GM23338 (cell line): ENCODE data around the gene ABR. TPM values are rescaled to one million over a fixed set of nuclear protein-coding genes. Genes with fewer than 3 reads are reported as not detected.

Experiments used
- ATAC-seq: fragments of 200-7000 bp; cut with Tn5 transposase; 3 replicates; pipeline ENCODE4 v1.9.1; 2020
- DNase-seq: peaks from one replicate; pipeline ENCODE4 v3.0.0-alpha.2; 2015; ENCODE audit warnings: low spot score
- H2AFZ ChIP-seq: fragments of 200-600 bp; sonication (generic); 2 replicates; pipeline ENCODE4 v1.8.0; 2016; ENCODE audit warnings: antibody characterized with exemption, mild to moderate bottlenecking, moderate library complexity
- H3F3A ChIP-seq: fragments of 200-600 bp; sonication (generic); replicated peaks from 2 replicates; pipeline ENCODE4 v1.8.0; 2017; ENCODE audit warnings: antibody characterized with exemption, mixed run types, low read depth
- H3K27ac ChIP-seq: fragments of 200-600 bp; sonication (generic); 2 replicates; pipeline ENCODE4 v1.6.1; 2016; ENCODE audit warnings: low read depth
- H3K27me3 ChIP-seq: fragments of 200-600 bp; sonication (generic); 2 replicates; pipeline ENCODE4 v1.8.0; 2016; ENCODE audit warnings: mild to moderate bottlenecking, mixed run types, moderate library complexity; ENCODE audit not compliant: insufficient read depth
- H3K36me3 ChIP-seq: fragments of 200-600 bp; sonication (generic); 2 replicates; pipeline ENCODE4 v1.8.0; 2016; ENCODE audit warnings: mild to moderate bottlenecking; ENCODE audit not compliant: insufficient read depth
- H3K4me1 ChIP-seq: fragments of 200-600 bp; sonication (generic); 2 replicates; pipeline ENCODE4 v1.8.0; 2016; ENCODE audit warnings: mild to moderate bottlenecking, moderate library complexity; ENCODE audit not compliant: insufficient read depth
- H3K4me2 ChIP-seq: fragments of 200-600 bp; sonication (generic); 2 replicates; pipeline ENCODE4 v1.7.1; 2017; ENCODE audit warnings: mixed run types
- H3K4me3 ChIP-seq: fragments of 200-600 bp; sonication (generic); 2 replicates; pipeline ENCODE4 v1.6.1; 2016; ENCODE audit warnings: mixed run types
- H3K79me2 ChIP-seq: fragments of 200-600 bp; sonication (generic); replicated peaks from 2 replicates; pipeline ENCODE4 v1.8.0; 2017; ENCODE audit warnings: mild to moderate bottlenecking; ENCODE audit not compliant: insufficient read depth
- H3K9me2 ChIP-seq: fragments of 200-600 bp; sonication (generic); 2 replicates; pipeline ENCODE4 v1.8.0; 2017; ENCODE audit not compliant: insufficient read depth
- H4K20me1 ChIP-seq: fragments of 200-600 bp; sonication (generic); replicated peaks from 2 replicates; pipeline ENCODE4 v1.8.0; 2017; ENCODE audit warnings: mild to moderate bottlenecking; ENCODE audit not compliant: insufficient read depth
- H3K27ac Mint-ChIP-seq: 2 replicates; pipeline ENCODE4 v1.8.0; 2020; ENCODE audit warnings: inconsistent platforms, mild to moderate bottlenecking, moderate library complexity, mixed read lengths
- H3K27me3 Mint-ChIP-seq: 3 replicates; pipeline ENCODE4 v1.8.0; 2022; ENCODE audit warnings: low read depth, mild to moderate bottlenecking, moderate library complexity, mixed read lengths, inconsistent platforms; ENCODE audit not compliant: insufficient read depth, poor library complexity
- H3K36me3 Mint-ChIP-seq: 3 replicates; pipeline ENCODE4 v1.8.0; 2021; ENCODE audit warnings: low read depth, mild to moderate bottlenecking, inconsistent platforms, moderate library complexity, mixed read lengths
- H3K4me1 Mint-ChIP-seq: 3 replicates; pipeline ENCODE4 v1.8.0; 2020; ENCODE audit warnings: mild to moderate bottlenecking, inconsistent platforms, mixed read lengths
- H3K4me3 Mint-ChIP-seq: 3 replicates; pipeline ENCODE4 v1.8.0; 2021; ENCODE audit warnings: moderate library complexity, mild to moderate bottlenecking, inconsistent platforms, mixed read lengths
- H3K9me3 Mint-ChIP-seq: 3 replicates; pipeline ENCODE4 v1.8.0; 2020; ENCODE audit warnings: moderate library complexity, mild to moderate bottlenecking, inconsistent platforms, mixed read lengths
- CREB1 ChIP-seq: fragments of 250-450 bp; sonication (Bioruptor Pico); IDR thresholded peaks from 2 replicates; pipeline ENCODE4 v1.5.0; 2020; ENCODE audit warnings: low read depth, mild to moderate bottlenecking, moderate library complexity
- CTCF ChIP-seq, 2 experiments: fragments of 200-600 bp in 1 of 2; sonication (generic) in 1 of 2; conservative IDR thresholded peaks; 2 replicates each; pipeline versions ENCODE4 v1.5.1 to v1.6.1; 2016 to 2017; ENCODE audit warnings: antibody characterized with exemption in 2 of 2, low read depth in 2 of 2, mild to moderate bottlenecking in 2 of 2, moderate library complexity in 1 of 2
- EZH2 ChIP-seq: fragments of 200-600 bp; sonication (generic); IDR thresholded peaks from one replicate; pipeline ENCODE4 v1.8.0; 2017; ENCODE audit warnings: antibody characterized with exemption, mild to moderate bottlenecking, low read depth; ENCODE audit not compliant: unreplicated experiment
- EZH2phosphoT487 ChIP-seq: fragments of 200-600 bp; sonication (generic); IDR thresholded peaks from one replicate; pipeline ENCODE4 v1.8.1; 2018; ENCODE audit warnings: antibody characterized with exemption; ENCODE audit not compliant: unreplicated experiment
- POLR2AphosphoS5 ChIP-seq: IDR thresholded peaks from 2 replicates; pipeline ENCODE4 v1.6.1; 2016; ENCODE audit warnings: antibody characterized with exemption, low read depth
- REST ChIP-seq: IDR thresholded peaks from one replicate; pipeline ENCODE4 v1.6.1; 2018; ENCODE audit warnings: antibody characterized with exemption; ENCODE audit not compliant: unreplicated experiment
- ZNF114 ChIP-seq: fragments of 250-450 bp; sonication (Bioruptor Pico); IDR thresholded peaks from 2 replicates; pipeline ENCODE4 v1.5.0; 2020; ENCODE audit warnings: mild to moderate bottlenecking, moderate library complexity
- ZNF331 ChIP-seq: fragments of 250-450 bp; sonication (Bioruptor Pico); IDR thresholded peaks from 2 replicates; pipeline ENCODE4 v1.5.0; 2020; ENCODE audit warnings: low read depth, mild to moderate bottlenecking, moderate library complexity
- ZNF462 ChIP-seq: fragments of 250-450 bp; sonication (Bioruptor Pico); IDR thresholded peaks from 2 replicates; pipeline ENCODE4 v1.5.0; 2020; ENCODE audit warnings: mild to moderate bottlenecking, moderate library complexity
- polyA plus RNA-seq: library from polyadenylated mRNA; unstranded; fragments of >200 nt; fragmentation: Nextera tagmentation; extraction: Ambion mirVana; gene quantifications from 2 replicates; pipeline ENCODE4 v1.2.1, GENCODE V29; 2016
- total RNA-seq: library from RNA; depleted of rRNA; stranded (reverse); fragments of >200 nt; shearing (Covaris generic); gene quantifications from 2 replicates; pipeline ENCODE4 v1.2.3, GENCODE V29; 2014

Gene ABR
- total and polyA plus RNA-seq, 2 experiments from 2014 or later: 15.0 to 27.7 TPM

GRCh38 chr17:1033503-1033902, 146.3 kb downstream of the ABR start:
- Histone ChIP-seq H3K27ac (no peak overlapping the region), H3F3A (no peaks in the 10 kb centered on the region), H4K20me1 (no peaks in the 10 kb centered on the region; the same call in 1 of the 2 replicates), H3K36me3 (no peaks in the 10 kb centered on the region), H2AFZ (no peak overlapping the region), H3K4me3 (no peak overlapping the region), H3K9me2 (no peaks in the 10 kb centered on the region), H3K27me3 (no peaks in the 10 kb centered on the region; the same call in 1 of the 2 replicates), H3K4me2 (no peak overlapping the region), H3K4me1 (no peaks in the 10 kb centered on the region), H3K79me2 (no peaks in the 10 kb centered on the region)
- Mint-ChIP-seq H3K9me3 (peaks cover 3% of the 10 kb centered on the region; the same call in 2 of the 3 replicates), H3K4me3 (no peak overlapping the region), H3K27me3 (peaks cover 10% of the 10 kb centered on the region), H3K4me1 (peaks cover 6% of the 10 kb centered on the region; the same call in 2 of the 3 replicates), H3K36me3 (0 out of 3 replicates have a peak, but pooled peaks cover 3% of the 10 kb centered on the region), H3K27ac (no peak overlapping the region)
- ATAC-seq (no peak), DNase-seq (no peak)
- TF ChIP-seq EZH2 (no peak), POLR2AphosphoS5 (no peak), CREB1 (CRISPR knock-in tag) (no peak), ZNF462 (CRISPR knock-in tag) (no peak), ZNF331 (CRISPR knock-in tag) (no peak), ZNF114 (CRISPR knock-in tag) (no peak), CTCF (conservative IDR thresholded peaks at IDR 0.05; ENCODE audit: low read depth in 2 of 2) (no peak), EZH2phosphoT487 (no peak), REST (no peak)
